ENCODE results near the gene CAMK2A.

DNA sequence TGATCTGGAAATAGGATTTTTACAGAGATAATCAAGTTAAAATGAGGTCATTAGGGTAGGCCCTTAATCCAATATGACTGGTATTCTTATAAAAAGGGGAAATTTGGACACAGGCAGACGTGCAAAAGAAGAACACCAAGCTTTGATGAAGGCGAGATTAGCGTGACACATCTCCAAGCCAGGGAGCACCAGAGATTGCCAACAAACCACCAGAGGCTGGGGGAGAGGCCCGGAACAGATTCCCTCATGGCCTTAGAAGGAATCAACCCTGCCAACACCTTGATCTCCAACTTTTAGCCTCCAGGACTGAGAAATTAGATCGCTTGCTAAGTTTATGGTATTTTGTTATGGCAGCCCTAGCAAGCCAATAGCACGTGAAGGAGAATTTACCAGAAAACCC lies 23.9 kb upstream of the CAMK2A start:
- TF ChIP-seq, protein P1, sequence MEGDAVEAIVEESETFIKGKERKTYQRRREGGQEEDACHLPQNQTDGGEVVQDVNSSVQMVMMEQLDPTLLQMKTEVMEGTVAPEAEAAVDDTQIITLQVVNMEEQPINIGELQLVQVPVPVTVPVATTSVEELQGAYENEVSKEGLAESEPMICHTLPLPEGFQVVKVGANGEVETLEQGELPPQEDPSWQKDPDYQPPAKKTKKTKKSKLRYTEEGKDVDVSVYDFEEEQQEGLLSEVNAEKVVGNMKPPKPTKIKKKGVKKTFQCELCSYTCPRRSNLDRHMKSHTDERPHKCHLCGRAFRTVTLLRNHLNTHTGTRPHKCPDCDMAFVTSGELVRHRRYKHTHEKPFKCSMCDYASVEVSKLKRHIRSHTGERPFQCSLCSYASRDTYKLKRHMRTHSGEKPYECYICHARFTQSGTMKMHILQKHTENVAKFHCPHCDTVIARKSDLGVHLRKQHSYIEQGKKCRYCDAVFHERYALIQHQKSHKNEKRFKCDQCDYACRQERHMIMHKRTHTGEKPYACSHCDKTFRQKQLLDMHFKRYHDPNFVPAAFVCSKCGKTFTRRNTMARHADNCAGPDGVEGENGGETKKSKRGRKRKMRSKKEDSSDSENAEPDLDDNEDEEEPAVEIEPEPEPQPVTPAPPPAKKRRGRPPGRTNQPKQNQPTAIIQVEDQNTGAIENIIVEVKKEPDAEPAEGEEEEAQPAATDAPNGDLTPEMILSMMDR (IDR thresholded peaks at IDR 0.05), result no peak
- TF ChIP-seq POLR2A (IDR thresholded peaks at IDR 0.05), result no peak
